ENCODE measurements around the gene APCDD1.

Gene APCDD1

DNA sequence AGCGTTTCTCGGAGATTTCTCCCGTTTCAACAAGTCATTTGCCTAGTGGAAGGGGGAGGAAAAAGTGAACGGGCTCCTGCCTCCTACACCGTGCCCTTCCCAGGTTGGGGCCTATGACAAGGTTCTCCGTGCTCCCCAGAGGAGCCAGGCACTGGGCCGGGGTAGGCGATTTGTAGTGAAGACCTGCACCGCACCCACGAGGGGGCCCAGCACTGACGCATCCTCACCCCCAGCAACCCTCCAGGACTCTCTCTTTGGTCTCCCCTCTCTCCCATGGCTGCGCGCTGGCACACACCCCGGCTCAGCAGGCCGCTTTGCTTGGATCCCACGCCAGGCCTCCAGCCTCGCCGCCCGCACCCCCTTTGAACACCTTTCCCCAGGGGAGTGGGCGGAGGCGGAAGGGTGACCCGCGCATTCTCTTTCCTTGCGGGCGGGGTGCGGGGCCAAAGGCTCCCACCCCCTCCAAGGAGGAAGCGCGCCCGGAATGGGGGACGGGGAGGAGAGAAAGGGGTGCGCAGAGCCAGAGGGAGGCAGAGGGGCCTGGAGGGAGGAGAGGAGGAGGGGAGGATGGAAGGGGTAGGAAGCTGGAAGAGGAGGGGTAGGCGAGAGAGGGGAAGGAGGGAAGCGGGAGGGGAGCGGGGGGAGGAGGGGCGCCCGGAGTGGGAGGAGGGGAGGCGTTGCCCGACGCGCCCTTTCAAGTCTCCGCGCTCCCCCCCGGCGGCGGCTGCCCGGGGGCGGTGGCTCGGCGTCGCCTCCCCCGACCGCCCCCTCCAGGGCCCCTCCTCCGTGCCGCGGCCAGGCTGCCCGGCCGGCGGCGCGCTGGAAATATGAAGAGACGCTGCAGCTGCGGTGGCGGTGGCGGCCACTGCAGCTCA is at the start of gene APCDD1:
Gene APCDD1 (plus strand): TSS at position 830 of the 875 bp plus-strand sequence. CDS start 347 bp downstream, outside the sequence.
- peaks cover 7% of the 10 kb centered on the region for H3K4me1 Mint-ChIP-seq (ENCODE audit: low read depth)
- peaks cover 55% of the 10 kb centered on the region for H3K27me3 Mint-ChIP-seq
- peak within 1 kb of the TSS; percentile 39 for H3K4me3 Mint-ChIP-seq
- H3K9me3 Mint-ChIP-seq: no peaks in the 10 kb centered on the region
- no peak within 1 kb of the TSS for H3K27ac Mint-ChIP-seq
- no peaks in the 10 kb centered on the region for H3K36me3 Mint-ChIP-seq (ENCODE audit: low read depth)

DNA sequence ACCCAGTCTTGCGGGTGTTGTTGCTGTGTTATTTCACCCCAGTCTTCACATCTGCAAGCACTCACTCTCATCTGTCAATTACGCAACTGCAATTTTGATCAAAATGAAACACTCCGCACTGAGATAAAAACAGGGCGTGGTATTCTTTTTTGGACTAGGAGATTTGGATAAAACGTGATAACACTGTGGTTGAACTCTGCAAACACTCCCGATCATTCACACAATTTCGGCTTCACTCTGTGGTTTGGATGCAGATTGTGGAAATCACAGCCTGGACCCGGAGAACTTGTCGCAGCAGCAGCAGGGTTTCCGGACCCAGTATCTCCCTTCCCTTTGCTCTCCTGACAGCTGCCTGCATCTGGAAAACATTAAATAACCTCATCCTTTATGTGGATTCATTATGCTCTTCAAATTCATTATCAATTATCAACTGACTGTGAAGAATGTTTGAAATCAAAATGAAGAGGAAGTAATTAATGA is 49.4 kb upstream of the APCDD1 start:
- Mint-ChIP-seq H3K4me1 (ENCODE audit: low read depth) (peaks cover 4% of the 10 kb centered on the region), H3K4me3 (no peak overlapping the region), H3K36me3 (ENCODE audit: low read depth) (no peaks in the 10 kb centered on the region), H3K27ac (no peak overlapping the region), H3K27me3 (peaks cover 11% of the 10 kb centered on the region), H3K9me3 (no peaks in the 10 kb centered on the region)

DNA sequence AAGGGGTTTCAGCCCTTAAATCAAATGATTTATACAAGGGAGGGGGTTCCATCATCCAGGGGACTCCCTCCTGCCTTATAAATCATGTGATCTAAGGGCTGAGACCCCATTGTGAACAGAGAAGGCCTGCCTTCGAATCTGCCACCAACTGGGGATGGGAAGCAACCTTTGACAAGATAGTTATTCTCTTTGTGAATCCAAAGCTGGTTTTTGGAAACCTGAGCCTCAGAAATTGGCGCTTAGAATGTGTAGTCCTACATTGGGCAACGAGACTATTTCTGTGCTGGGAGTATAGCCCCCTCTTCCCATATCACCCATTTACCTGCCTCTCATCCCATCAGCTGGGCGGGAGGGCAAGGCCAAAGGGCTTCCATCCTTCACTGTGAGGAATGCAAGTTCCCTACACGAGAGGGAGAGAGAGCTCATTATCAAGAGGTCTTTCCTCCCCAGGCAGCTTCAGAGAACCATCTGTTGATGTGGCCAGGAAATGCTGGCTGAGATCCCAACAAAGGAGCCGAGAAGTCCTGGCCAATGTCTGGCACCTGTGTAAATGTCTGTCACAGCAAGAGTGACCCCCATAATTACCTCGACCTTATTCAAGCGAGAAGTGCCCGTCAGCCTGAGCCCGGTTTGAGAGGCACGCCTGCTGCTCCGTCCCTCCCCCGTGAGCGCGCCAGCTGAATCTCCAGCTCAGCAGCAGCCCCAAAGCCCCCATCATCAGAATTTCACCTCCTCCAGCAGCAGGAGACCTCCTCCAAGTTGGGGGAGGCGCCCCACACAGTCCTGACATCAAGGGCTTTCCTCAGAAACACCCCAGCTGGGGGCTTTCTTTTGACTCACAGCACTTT is 48.4 kb upstream of the APCDD1 start:
- Mint-ChIP-seq H3K4me3 (no peak overlapping the region), H3K9me3 (no peaks in the 10 kb centered on the region), H3K27ac (no peak overlapping the region), H3K4me1 (ENCODE audit: low read depth) (no peaks in the 10 kb centered on the region), H3K36me3 (ENCODE audit: low read depth) (no peaks in the 10 kb centered on the region), H3K27me3 (peaks cover 11% of the 10 kb centered on the region)

DNA sequence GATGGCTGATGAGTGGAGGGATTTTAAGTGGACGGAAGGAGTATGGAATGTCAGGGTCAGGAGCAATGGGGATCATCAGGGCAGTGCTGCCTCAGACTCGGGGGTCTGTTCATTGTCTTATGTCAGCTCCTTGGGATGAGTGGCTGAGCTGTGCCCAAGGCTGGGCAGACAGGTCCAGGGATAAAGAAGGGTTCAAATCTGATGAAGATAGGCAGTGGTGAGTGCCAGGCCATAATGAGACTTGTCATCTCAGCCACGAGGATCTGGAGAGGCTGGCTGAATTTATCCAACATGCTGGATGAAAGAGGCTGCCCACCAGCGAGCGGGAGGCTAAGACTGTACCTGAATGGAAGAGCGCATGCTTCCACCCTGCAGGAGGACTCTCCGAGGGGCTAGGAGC is 46.3 kb upstream of the APCDD1 start:
- H3K27me3 Mint-ChIP-seq: peaks cover 6% of the 10 kb centered on the region
- no peaks in the 10 kb centered on the region for H3K4me1 Mint-ChIP-seq (ENCODE audit: low read depth)
- H3K9me3 Mint-ChIP-seq: no peaks in the 10 kb centered on the region
- H3K27ac Mint-ChIP-seq: no peak overlapping the region
- no peak overlapping the region for H3K4me3 Mint-ChIP-seq
- no peaks in the 10 kb centered on the region for H3K36me3 Mint-ChIP-seq (ENCODE audit: low read depth)

DNA sequence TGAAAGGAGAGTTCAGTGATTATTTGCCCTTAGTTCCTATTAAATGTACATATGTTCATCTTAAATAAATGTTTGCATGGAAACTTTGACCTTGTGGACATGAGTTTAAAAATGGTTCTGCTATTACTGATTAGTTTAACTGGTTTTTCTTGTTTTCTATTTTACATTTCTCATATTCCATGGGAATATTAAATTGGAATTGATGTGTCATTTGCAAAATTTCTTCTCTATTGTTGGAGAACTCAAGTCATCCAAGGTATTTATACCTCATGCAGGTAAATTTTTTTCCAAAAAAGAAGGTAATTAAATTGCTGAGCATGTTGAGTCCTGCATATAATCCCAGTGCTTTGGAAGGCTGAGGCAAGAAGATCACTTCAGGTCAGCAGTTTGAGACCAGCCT is 45.4 kb upstream of the APCDD1 start:
- Mint-ChIP-seq H3K27ac (no peak overlapping the region), H3K27me3 (peaks cover 6% of the 10 kb centered on the region), H3K4me3 (no peak overlapping the region), H3K9me3 (no peaks in the 10 kb centered on the region), H3K4me1 (ENCODE audit: low read depth) (no peaks in the 10 kb centered on the region), H3K36me3 (ENCODE audit: low read depth) (no peaks in the 10 kb centered on the region)

DNA sequence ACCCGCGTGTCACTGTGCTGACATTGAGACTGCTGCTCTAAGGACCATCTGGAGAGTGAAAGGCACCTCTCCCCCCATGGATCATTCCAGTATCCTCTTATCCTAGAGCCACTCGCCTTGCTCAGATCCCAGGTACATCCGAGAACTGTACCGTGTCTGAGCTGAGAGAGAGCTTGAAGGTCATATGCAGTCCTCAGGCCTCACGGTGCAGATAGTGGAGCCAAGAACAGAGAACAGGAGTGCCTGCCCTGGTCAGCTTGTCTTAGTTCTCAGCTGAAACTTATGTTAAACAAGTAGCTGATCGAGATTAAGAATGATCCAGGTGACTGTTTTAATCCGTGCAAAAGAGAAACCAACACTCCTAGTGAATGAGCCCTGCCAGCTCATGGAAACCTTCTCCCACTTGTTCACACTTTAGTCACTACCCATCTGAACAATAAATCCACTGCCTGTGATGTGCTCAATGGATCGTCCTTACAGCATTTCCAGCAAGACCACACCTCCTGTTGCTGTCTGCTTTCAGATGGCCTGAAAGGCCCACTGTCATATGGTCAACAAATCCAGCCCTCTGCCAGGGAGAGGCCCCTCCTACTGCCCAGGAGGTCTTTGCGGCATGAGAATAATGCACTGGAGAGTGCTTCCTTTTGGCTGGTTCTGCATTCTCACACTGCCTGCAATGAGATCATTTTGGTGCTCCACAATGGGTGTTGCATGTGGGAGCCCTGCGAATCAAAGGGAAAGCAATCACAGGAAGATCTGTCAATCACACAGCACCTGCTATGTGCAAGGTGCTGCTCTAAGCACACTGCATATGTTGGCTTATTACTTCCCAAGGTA is 43.7 kb upstream of the APCDD1 start:
- H3K4me3 Mint-ChIP-seq: no peak overlapping the region
- H3K27ac Mint-ChIP-seq: no peak overlapping the region
- H3K4me1 Mint-ChIP-seq (ENCODE audit: low read depth): no peaks in the 10 kb centered on the region
- no peaks in the 10 kb centered on the region for H3K9me3 Mint-ChIP-seq
- H3K27me3 Mint-ChIP-seq: peaks cover 3% of the 10 kb centered on the region
- H3K36me3 Mint-ChIP-seq (ENCODE audit: low read depth): no peaks in the 10 kb centered on the region

DNA sequence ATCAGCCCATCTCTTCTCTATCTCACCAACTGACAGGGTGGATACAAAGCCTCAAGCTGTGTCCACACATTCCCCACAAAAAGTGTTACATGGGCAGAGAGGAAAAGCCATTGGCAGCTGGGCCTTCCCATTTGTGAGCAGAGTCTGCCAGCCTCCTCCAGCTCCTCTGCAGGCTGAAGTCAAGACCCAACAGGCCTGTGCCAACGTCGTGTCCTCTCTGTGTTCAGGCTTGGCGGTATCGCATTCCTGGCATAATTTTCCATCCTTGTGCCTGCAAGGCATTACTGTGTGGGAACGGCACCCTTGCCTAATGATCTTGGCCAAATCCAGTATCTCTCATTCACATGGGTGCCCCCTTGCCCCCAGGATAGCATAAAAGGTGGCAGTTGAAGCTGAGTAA is 41.5 kb upstream of the APCDD1 start:
- no peak overlapping the region for H3K27ac Mint-ChIP-seq
- no peaks in the 10 kb centered on the region for H3K9me3 Mint-ChIP-seq
- H3K36me3 Mint-ChIP-seq (ENCODE audit: low read depth): no peaks in the 10 kb centered on the region
- no peaks in the 10 kb centered on the region for H3K4me1 Mint-ChIP-seq (ENCODE audit: low read depth)
- no peaks in the 10 kb centered on the region for H3K27me3 Mint-ChIP-seq
- H3K4me3 Mint-ChIP-seq: no peak overlapping the region

DNA sequence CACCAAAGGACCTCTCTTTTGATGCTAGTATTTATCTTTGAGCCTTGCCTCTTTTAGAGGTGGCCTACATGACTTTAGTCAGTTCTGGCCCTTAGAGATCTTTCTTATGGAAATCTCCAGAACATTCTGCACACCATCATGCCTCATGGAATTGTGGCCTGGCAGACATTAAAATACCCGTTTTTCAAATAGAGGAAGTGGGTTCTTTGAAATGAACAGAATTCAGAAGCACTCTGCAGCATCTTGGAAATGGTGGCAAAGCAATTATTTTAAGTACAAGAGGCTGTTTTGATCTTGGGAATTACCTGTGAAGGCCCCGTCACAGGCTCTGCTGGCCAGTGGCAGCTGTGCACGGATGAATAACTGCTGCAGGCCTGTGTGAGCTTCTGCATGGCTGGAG is 40.7 kb upstream of the APCDD1 start:
- H3K4me1 Mint-ChIP-seq (ENCODE audit: low read depth): no peaks in the 10 kb centered on the region
- no peaks in the 10 kb centered on the region for H3K36me3 Mint-ChIP-seq (ENCODE audit: low read depth)
- H3K27me3 Mint-ChIP-seq: no peaks in the 10 kb centered on the region
- H3K9me3 Mint-ChIP-seq: no peaks in the 10 kb centered on the region
- no peak overlapping the region for H3K4me3 Mint-ChIP-seq
- H3K27ac Mint-ChIP-seq: no peak overlapping the region

DNA sequence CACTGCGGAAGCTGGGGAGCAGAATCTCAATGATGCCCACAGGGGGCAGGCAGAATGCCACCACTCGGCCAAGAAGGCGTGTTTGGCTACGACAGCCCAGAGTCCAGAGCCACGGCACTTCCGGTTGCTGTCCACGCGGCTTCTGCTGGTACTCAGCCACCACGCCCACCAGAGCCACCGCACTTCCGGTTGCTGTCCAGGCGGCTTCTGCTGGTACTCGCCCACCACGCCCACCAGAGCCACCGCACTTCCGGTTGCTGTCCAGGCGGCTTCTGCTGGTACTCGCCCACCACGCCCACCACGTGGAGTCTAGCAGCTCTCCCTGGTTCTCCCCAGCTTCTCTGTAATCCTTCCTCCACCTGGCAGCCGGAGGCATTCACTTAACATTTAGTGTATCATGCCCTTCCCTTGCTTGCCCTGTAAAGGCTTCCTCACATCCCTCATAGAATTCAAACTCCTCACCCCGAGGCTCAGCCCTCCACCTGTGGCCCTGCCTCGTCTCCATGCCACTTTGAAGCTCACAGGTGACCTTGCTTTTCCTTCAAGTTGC is 40.1 kb upstream of the APCDD1 start:
- no peaks in the 10 kb centered on the region for H3K27me3 Mint-ChIP-seq
- no peaks in the 10 kb centered on the region for H3K9me3 Mint-ChIP-seq
- H3K4me3 Mint-ChIP-seq: no peak overlapping the region
- H3K27ac Mint-ChIP-seq: no peak overlapping the region
- H3K4me1 Mint-ChIP-seq (ENCODE audit: low read depth): no peaks in the 10 kb centered on the region
- no peaks in the 10 kb centered on the region for H3K36me3 Mint-ChIP-seq (ENCODE audit: low read depth)

DNA sequence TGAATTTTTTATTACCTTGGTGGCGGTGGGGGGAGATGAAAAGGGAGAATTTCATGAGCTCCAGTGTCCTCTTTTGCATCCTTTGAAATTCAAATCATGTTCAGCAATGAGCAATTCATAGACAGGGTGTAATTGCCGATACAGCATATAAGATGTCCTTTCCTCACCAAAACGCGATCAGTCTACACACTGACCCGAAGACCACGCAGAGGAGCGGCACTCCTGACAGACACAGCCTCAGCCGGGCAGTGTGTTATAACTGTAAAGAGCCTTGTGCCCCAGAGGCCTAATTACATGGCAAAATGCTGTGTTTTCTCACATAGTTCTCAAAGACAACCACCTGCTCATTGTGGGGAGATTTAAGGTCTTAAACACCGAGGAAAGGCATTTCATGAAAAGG is 38.4 kb upstream of the APCDD1 start:
- Mint-ChIP-seq H3K27ac (no peak overlapping the region), H3K4me1 (ENCODE audit: low read depth) (no peaks in the 10 kb centered on the region), H3K4me3 (no peak overlapping the region), H3K27me3 (no peaks in the 10 kb centered on the region), H3K9me3 (no peaks in the 10 kb centered on the region), H3K36me3 (ENCODE audit: low read depth) (no peaks in the 10 kb centered on the region)

DNA sequence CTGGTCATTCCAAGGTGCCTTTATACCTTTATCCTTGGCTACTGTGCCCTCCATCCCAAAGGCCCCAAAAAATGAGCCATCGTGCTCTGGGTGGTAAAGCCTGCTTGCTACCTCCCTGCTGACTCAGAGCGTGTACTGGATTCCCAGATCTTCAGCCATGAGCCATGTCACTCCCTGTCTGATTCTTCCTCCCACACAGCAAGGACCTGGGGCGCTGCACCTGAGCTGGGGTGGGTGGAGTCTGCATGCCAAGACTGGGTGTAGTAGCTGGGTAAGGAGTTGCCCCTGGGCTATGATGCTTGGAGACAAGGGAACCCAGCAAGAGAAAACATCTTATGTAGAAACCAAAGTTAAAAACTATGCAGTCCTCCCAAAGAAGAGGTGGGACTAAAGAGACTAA is 37.2 kb upstream of the APCDD1 start:
- no peaks in the 10 kb centered on the region for H3K27me3 Mint-ChIP-seq
- H3K36me3 Mint-ChIP-seq (ENCODE audit: low read depth): no peaks in the 10 kb centered on the region
- H3K27ac Mint-ChIP-seq: no peak overlapping the region
- H3K4me3 Mint-ChIP-seq: no peak overlapping the region
- no peaks in the 10 kb centered on the region for H3K9me3 Mint-ChIP-seq
- H3K4me1 Mint-ChIP-seq (ENCODE audit: low read depth): no peaks in the 10 kb centered on the region

DNA sequence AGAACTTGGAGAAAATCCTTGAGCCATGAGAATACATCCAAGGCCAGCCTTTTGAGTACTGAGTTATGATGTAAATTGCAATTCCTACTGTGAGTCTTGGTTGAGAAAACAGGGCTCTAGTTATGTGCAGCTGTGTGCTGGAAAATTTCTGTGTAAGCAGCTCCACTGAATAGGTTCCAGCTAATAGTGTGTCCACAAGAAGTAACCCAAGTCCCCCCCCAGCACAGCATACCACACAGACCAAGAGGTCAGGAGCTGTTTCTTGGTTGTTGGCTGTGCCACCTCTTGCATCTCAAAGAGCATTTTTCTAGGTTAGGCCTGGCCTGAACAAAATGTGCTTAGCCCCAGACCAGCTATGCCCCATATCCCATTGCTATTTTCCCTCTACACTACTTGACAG is 36.8 kb upstream of the APCDD1 start:
- H3K36me3 Mint-ChIP-seq (ENCODE audit: low read depth): no peaks in the 10 kb centered on the region
- no peaks in the 10 kb centered on the region for H3K4me1 Mint-ChIP-seq (ENCODE audit: low read depth)
- H3K4me3 Mint-ChIP-seq: no peak overlapping the region
- no peaks in the 10 kb centered on the region for H3K27me3 Mint-ChIP-seq
- no peaks in the 10 kb centered on the region for H3K9me3 Mint-ChIP-seq
- no peak overlapping the region for H3K27ac Mint-ChIP-seq

DNA sequence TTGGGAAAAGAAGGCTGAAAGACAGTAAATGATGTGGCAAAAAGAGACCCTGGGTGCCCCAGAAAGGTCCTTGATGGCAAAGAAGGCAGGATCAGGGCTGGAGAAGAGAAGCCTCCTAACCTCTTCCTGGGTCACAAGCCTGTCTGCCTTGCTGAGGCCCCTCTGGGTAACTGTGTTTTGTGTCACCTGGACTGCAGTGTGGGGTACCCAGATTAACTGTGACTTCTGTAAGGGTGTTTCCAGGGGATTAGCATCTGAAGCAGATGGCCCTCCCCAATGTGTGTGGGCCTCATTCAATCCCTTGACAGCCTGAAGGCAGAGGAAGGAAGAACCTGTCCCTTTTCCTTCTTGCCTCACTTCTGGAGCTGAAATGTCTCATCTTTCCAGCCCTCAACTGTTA is 35.6 kb upstream of the APCDD1 start:
- Mint-ChIP-seq H3K9me3 (no peaks in the 10 kb centered on the region), H3K4me3 (no peak overlapping the region), H3K27me3 (no peaks in the 10 kb centered on the region), H3K36me3 (ENCODE audit: low read depth) (no peaks in the 10 kb centered on the region), H3K27ac (no peak overlapping the region), H3K4me1 (ENCODE audit: low read depth) (no peaks in the 10 kb centered on the region)

DNA sequence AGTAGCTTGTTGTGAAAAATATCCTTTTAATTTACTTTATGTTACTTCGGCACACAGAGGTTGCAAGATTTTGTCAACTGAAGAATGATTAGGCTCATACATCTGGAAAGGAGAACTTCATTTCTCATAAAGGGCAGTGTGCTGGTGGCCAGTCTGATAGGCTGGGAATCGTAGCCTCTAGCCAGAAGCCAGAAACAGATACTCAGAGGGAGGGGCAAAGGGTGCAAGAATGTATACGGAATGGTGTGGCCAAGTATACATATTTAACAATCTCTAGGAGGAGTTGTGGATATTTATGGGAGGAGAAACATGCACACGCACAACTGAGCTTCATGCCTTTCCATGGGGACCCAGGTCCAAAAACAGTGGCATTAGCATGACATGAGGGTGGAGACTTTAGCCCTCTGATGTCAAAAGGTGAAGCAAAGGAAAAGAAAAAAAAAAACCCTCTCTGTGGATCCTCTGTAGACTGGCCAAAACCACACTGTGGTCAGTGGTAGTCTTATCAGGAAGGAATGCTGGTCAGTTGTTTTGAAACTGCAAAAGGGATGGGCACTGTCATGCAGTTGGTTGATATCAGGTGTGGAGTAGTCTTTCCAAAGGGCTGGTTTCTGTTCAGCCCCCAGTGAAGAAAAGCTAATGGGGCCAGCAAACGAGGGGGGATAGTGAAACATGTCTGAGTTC is 34.9 kb upstream of the APCDD1 start:
- peaks cover 6% of the 10 kb centered on the region for H3K27me3 Mint-ChIP-seq
- H3K9me3 Mint-ChIP-seq: no peaks in the 10 kb centered on the region
- no peak overlapping the region for H3K4me3 Mint-ChIP-seq
- H3K27ac Mint-ChIP-seq: no peak overlapping the region
- H3K36me3 Mint-ChIP-seq (ENCODE audit: low read depth): no peaks in the 10 kb centered on the region
- no peaks in the 10 kb centered on the region for H3K4me1 Mint-ChIP-seq (ENCODE audit: low read depth)

Data from stimulated activated naive CD8-positive, alpha-beta T cell treated with anti-CD3 and anti-CD28 coated beads, Interleukin-15, Interleukin-2, amounts not matched to agents 100 ng/mL and 50 ng/mL, for 24 hours (primary cell).